IPS DF 4.7 (cell line): ENCODE measurements around the gene RPL3.

Experiments used
- DNase-seq: peaks from one replicate; pipeline ENCODE4 v3.0.0-alpha.2; 2013; ENCODE audit warnings: low spot score; ENCODE audit errors: extremely low read depth

RPL3 gene

DNA sequence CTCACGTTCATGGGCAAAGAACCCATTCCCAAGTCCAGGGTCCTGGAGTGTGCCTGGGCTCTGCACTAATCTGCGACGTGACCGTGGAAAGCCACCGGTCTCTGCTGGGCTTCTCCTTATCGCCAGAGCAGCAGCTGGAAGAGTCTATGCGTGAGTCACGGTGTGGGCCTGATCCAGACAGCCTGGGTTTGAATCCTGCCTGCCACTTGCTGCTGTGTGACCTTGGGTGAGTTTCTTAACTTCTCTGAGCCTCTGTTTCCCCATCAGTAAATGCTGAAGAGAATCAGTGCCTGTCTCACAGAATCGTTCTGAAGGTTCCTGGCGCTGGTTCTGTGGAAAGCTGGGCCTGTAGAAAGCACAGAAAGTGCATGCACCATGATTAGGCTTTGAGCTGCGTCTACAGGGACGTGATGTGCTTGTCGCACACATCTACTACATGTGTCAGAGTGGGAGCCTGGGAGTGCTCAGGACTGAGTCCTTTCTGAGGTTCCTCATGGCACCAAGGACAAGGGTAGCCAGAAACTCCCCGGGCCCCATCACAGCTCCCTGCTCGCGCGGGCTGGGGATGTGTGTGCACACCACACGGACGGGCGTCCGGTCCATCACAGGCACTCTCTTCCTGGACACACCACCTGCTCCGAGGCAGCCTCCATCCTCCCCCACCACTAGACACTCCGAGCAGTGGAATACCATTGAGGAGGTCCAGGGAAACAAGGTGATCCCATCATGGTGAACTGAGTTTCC, 54.1 kb downstream of the RPL3 start:
- DNase-seq = no peak

GRCh38 chr22:39264349-39265038, 54.9 kb downstream of the RPL3 start:
- DNase-seq = no peak

DNA sequence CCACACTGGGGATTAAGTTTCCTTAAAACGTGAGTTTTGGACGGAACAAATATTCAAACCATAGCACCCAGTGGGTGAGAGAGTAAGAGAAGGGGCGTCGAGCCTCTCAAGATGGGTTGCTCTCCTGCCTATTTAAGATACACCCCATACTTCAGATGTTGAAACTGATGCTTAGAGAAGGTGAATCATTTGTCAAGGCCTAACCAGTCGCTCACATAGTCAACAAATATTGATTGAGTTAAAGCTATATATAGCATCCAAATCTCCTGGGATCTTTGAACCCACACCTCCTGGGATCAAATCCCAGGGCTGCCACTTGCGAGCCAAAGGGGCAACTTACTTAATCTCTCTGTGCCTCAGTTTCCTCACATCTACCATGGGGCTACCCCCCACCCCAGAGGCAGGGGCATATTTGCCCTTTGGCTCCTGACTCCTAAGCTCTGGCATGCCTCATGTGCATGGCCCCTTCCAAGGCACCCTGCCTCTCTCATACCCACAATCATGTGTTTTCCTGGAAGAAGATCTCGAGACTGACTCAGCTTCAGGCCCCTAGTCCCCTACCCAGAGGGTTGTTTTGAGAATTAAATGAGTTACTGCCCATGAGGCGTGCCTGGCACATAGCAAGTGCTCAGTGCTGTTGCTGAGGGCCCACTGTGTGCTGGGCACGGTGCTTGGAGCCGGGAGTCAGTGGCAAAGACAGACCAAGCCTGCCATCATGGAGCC, 55.6 kb downstream of the RPL3 start:
- no peak for DNase-seq
